Activated CD4-positive, alpha-beta T cell treated with anti-CD3 and anti-CD28 coated beads, Interleukin-2, amount 50 U/mL, for 4 hours (primary cell): ENCODE results near the gene LY6G6C.

ENCODE experiments used
- DNase-seq, 2 experiments: peaks; one replicate each; pipeline ENCODE4 v3.0.0-alpha.2; 2020

Gene LY6G6C

GRCh38 chr6:31676904-31677303 lies 44.6 kb downstream of the LY6G6C start:
- DNase-seq, result no peak

- DNase-seq, result no peak
These were observed 45.1 kb downstream of the LY6G6C start for GRCh38 chr6:31676322-31676903.

GRCh38 chr6:31669676-31670075 lies 51.9 kb downstream of the LY6G6C start, which contains the start of gene LY6G5B:
LY6G5B (plus strand) TSS chr6:31669976; CDS start chr6:31670951, 975 bp downstream.
- no peak for DNase-seq
